ENCODE measurements around the gene GAD1.

GRCh38 chr2:170815311-170815710 lies 1.4 kb upstream of the GAD1 start:
- no peak for TF ChIP-seq SIN3A (IDR thresholded peaks at IDR 0.05; ENCODE audit: low read depth, low read length)
- TF ChIP-seq TARDBP (IDR thresholded peaks at IDR 0.05; ENCODE audit: borderline replicate concordance), result no peak
